ENCODE measurements around the gene FBXO36. TPM values are rescaled to one million over a fixed set of nuclear protein-coding genes. Genes with fewer than 3 reads are reported as not detected.

Gene FBXO36
- total RNA-seq, 1 donor from 2014 or later: 3.5 TPM

GRCh38 chr2:229927817-229928321 is 5.6 kb downstream of the FBXO36 start:
- no peaks in the 10 kb centered on the region for H3K27me3 ChIP-seq (ENCODE audit: control insufficient read depth, insufficient read depth, low read length)
- no peaks in the 10 kb centered on the region for H3K36me3 ChIP-seq (ENCODE audit: control insufficient read depth, insufficient read depth, low read length)
- no peak for TF ChIP-seq CTCF (IDR thresholded peaks at IDR 0.05; ENCODE audit: insufficient read depth, low read length, poor library complexity, severe bottlenecking)
- no peak for DNase-seq (ENCODE audit: low read depth)
- no peak overlapping the region for H3K4me3 ChIP-seq (ENCODE audit: low read depth, low read length)

- no peak for DNase-seq (ENCODE audit: low read depth)
- TF ChIP-seq CTCF (IDR thresholded peaks at IDR 0.05; ENCODE audit: insufficient read depth, low read length, poor library complexity, severe bottlenecking): no peak
These were observed 8.4 kb downstream of the FBXO36 start for GRCh38 chr2:229930656-229931055.

GRCh38 chr2:229931241-229931640 is 8.9 kb downstream of the FBXO36 start:
- no peaks in the 10 kb centered on the region for H3K27me3 ChIP-seq (ENCODE audit: control insufficient read depth, insufficient read depth, low read length)
- no peaks in the 10 kb centered on the region for H3K36me3 ChIP-seq (ENCODE audit: control insufficient read depth, insufficient read depth, low read length)
- DNase-seq (ENCODE audit: low read depth): no peak

More at GRCh38 chr2:229930656-229931055, 8.4 kb downstream of the FBXO36 start:
- H3K4me3 ChIP-seq (ENCODE audit: low read depth, low read length): no peak overlapping the region
- no peaks in the 10 kb centered on the region for H3K36me3 ChIP-seq (ENCODE audit: control insufficient read depth, insufficient read depth, low read length)
- no peaks in the 10 kb centered on the region for H3K27me3 ChIP-seq (ENCODE audit: control insufficient read depth, insufficient read depth, low read length)

GRCh38 chr2:229937537-229937936 is 15.2 kb downstream of the FBXO36 start:
- no peaks in the 10 kb centered on the region for H3K36me3 ChIP-seq (ENCODE audit: control insufficient read depth, insufficient read depth, low read length)
- DNase-seq (ENCODE audit: low read depth): no peak
- H3K4me3 ChIP-seq (ENCODE audit: low read depth, low read length): no peak overlapping the region
- TF ChIP-seq CTCF (IDR thresholded peaks at IDR 0.05; ENCODE audit: insufficient read depth, low read length, poor library complexity, severe bottlenecking): no peak
- H3K27me3 ChIP-seq (ENCODE audit: control insufficient read depth, insufficient read depth, low read length): no peaks in the 10 kb centered on the region

More at GRCh38 chr2:229931241-229931640, 8.9 kb downstream of the FBXO36 start:
- no peak overlapping the region for H3K4me3 ChIP-seq (ENCODE audit: low read depth, low read length)
- TF ChIP-seq CTCF (IDR thresholded peaks at IDR 0.05; ENCODE audit: insufficient read depth, low read length, poor library complexity, severe bottlenecking): no peak

GRCh38 chr2:229942671-229943070 is 20.4 kb downstream of the FBXO36 start:
- no peak for DNase-seq (ENCODE audit: low read depth)
- H3K4me3 ChIP-seq (ENCODE audit: low read depth, low read length): no peak overlapping the region
- no peaks in the 10 kb centered on the region for H3K27me3 ChIP-seq (ENCODE audit: control insufficient read depth, insufficient read depth, low read length)
- H3K36me3 ChIP-seq (ENCODE audit: control insufficient read depth, insufficient read depth, low read length): no peaks in the 10 kb centered on the region
- TF ChIP-seq CTCF (IDR thresholded peaks at IDR 0.05; ENCODE audit: insufficient read depth, low read length, poor library complexity, severe bottlenecking): no peak

- H3K27me3 ChIP-seq (ENCODE audit: control insufficient read depth, insufficient read depth, low read length): no peaks in the 10 kb centered on the region
These were observed 20.9 kb downstream of the FBXO36 start for GRCh38 chr2:229943171-229943570.

More at GRCh38 chr2:229943171-229943570, 20.9 kb downstream of the FBXO36 start:
- TF ChIP-seq CTCF (IDR thresholded peaks at IDR 0.05; ENCODE audit: insufficient read depth, low read length, poor library complexity, severe bottlenecking): no peak
- no peak for DNase-seq (ENCODE audit: low read depth)
- Histone ChIP-seq H3K4me3 (ENCODE audit: low read depth, low read length) (no peak overlapping the region), H3K36me3 (ENCODE audit: control insufficient read depth, insufficient read depth, low read length) (no peaks in the 10 kb centered on the region)

All from kidney epithelial cell (primary cell).